Loucy (cell line): ENCODE measurements around the gene STUM.

ENCODE experiments used
- H2AFZ ChIP-seq: fragments of 200-600 bp; sonication (generic); 2 replicates; pipeline ENCODE4 v1.6.0; 2016; ENCODE audit warnings: antibody characterized with exemption, mild to moderate bottlenecking, low read length, moderate library complexity
- H3F3A ChIP-seq: fragments of 200-600 bp; 2 replicates; pipeline ENCODE4 v1.6.0; 2016; ENCODE audit warnings: antibody characterized with exemption, low read depth, mild to moderate bottlenecking
- H3K27me3 ChIP-seq: fragments of 200-600 bp; sonication (generic); 2 replicates; pipeline ENCODE4 v1.6.1; 2014; ENCODE audit warnings: low read length, mild to moderate bottlenecking; ENCODE audit not compliant: insufficient read depth, poor library complexity, severe bottlenecking
- H3K36me3 ChIP-seq: fragments of 200-600 bp; sonication (generic); 2 replicates; pipeline ENCODE4 v1.6.1; 2016; ENCODE audit warnings: low read length; ENCODE audit not compliant: insufficient read depth
- H3K4me1 ChIP-seq: fragments of 200-600 bp; sonication (generic); 2 replicates; pipeline ENCODE4 v1.5.1; 2014; ENCODE audit warnings: low read length, mild to moderate bottlenecking; ENCODE audit not compliant: insufficient read depth, poor library complexity, severe bottlenecking
- H3K4me2 ChIP-seq: fragments of 200-600 bp; sonication (generic); 2 replicates; pipeline ENCODE4 v1.6.0; 2014; ENCODE audit warnings: antibody characterized with exemption, low read length, low read depth, mild to moderate bottlenecking; ENCODE audit not compliant: poor library complexity, severe bottlenecking
- H3K4me3 ChIP-seq: fragments of 200-600 bp; sonication (generic); 2 replicates; pipeline ENCODE4 v1.5.1; 2014; ENCODE audit warnings: low read length, mild to moderate bottlenecking, mixed read lengths; ENCODE audit not compliant: poor library complexity, severe bottlenecking
- H3K79me2 ChIP-seq: fragments of 200-600 bp; sonication (generic); 2 replicates; pipeline ENCODE4 v1.6.1; 2014; ENCODE audit warnings: low read length; ENCODE audit not compliant: insufficient read depth
- H3K9ac ChIP-seq: fragments of 200-600 bp; sonication (generic); 2 replicates; pipeline ENCODE4 v1.6.0; 2014; ENCODE audit warnings: mild to moderate bottlenecking, low read depth, low read length, moderate library complexity; ENCODE audit not compliant: poor library complexity, severe bottlenecking
- H3K9me2 ChIP-seq: fragments of 200-600 bp; sonication (generic); replicated peaks from 2 replicates; pipeline ENCODE4 v1.6.1; 2016; ENCODE audit warnings: low read depth, low read length, mixed read lengths
- H3K9me3 ChIP-seq: fragments of 200-600 bp; sonication (generic); 2 replicates; pipeline ENCODE4 v1.6.1; 2014; ENCODE audit warnings: mild to moderate bottlenecking, antibody characterized with exemption, low read length, low read depth; ENCODE audit not compliant: insufficient read depth
- H4K20me1 ChIP-seq: fragments of 200-600 bp; sonication (generic); 2 replicates; pipeline ENCODE4 v1.6.0; 2014; ENCODE audit warnings: antibody characterized with exemption, low read length, mild to moderate bottlenecking; ENCODE audit not compliant: insufficient read depth, poor library complexity, severe bottlenecking
- CTCF ChIP-seq: fragments of 200-600 bp; sonication (generic); conservative IDR thresholded peaks from 2 replicates; pipeline ENCODE4 v1.5.1; 2014; ENCODE audit warnings: mild to moderate bottlenecking, antibody characterized with exemption, low read length
- EZH2phosphoT487 ChIP-seq: fragments of 200-600 bp; IDR thresholded peaks from 2 replicates; pipeline ENCODE4 v1.6.1; 2018; ENCODE audit warnings: antibody characterized with exemption, mild to moderate bottlenecking, moderate library complexity, borderline replicate concordance

Gene STUM

GRCh38 chr1:226558036-226558650 lies 9.6 kb downstream of the STUM start:
- Histone ChIP-seq H3K4me1 (no peaks in the 10 kb centered on the region), H3K4me2 (no peak overlapping the region), H3K4me3 (no peak overlapping the region), H3F3A (no peaks in the 10 kb centered on the region), H3K9me3 (no peaks in the 10 kb centered on the region), H3K9me2 (no peaks in the 10 kb centered on the region), H3K79me2 (no peaks in the 10 kb centered on the region), H3K36me3 (no peaks in the 10 kb centered on the region), H3K27me3 (no peaks in the 10 kb centered on the region), H2AFZ (no peak overlapping the region), H4K20me1 (no peaks in the 10 kb centered on the region), H3K9ac (no peak overlapping the region)
- TF ChIP-seq CTCF (no peak), EZH2phosphoT487 (no peak)

GRCh38 chr1:226560243-226560642 lies 11.7 kb downstream of the STUM start:
- H3K36me3 ChIP-seq, result no peaks in the 10 kb centered on the region
- no peaks in the 10 kb centered on the region for H3K27me3 ChIP-seq
- H3K79me2 ChIP-seq, result no peaks in the 10 kb centered on the region
- H3K9ac ChIP-seq, result no peak overlapping the region
- H3F3A ChIP-seq, result no peaks in the 10 kb centered on the region
- no peak overlapping the region for H3K4me2 ChIP-seq
- no peak overlapping the region for H2AFZ ChIP-seq
- H3K9me3 ChIP-seq, result no peaks in the 10 kb centered on the region
- H3K9me2 ChIP-seq, result no peaks in the 10 kb centered on the region
- TF ChIP-seq CTCF (no peak), EZH2phosphoT487 (no peak)
- no peaks in the 10 kb centered on the region for H3K4me1 ChIP-seq
- H4K20me1 ChIP-seq, result no peaks in the 10 kb centered on the region
- H3K4me3 ChIP-seq, result no peak overlapping the region

GRCh38 chr1:226562989-226563388 lies 14.4 kb downstream of the STUM start:
- Histone ChIP-seq H3K36me3 (no peaks in the 10 kb centered on the region), H2AFZ (no peak overlapping the region), H4K20me1 (no peaks in the 10 kb centered on the region), H3F3A (no peaks in the 10 kb centered on the region), H3K9me2 (no peaks in the 10 kb centered on the region), H3K9ac (no peak overlapping the region), H3K79me2 (no peaks in the 10 kb centered on the region), H3K9me3 (no peaks in the 10 kb centered on the region), H3K27me3 (no peaks in the 10 kb centered on the region), H3K4me3 (no peak overlapping the region), H3K4me1 (no peaks in the 10 kb centered on the region), H3K4me2 (no peak overlapping the region)
- no peak for TF ChIP-seq CTCF
- no peak for TF ChIP-seq EZH2phosphoT487
